HG02943 (cell line): ENCODE results near the gene ACAD11.

Experiments
- ATAC-seq: cut with Tn5 transposase; IDR thresholded peaks from one replicate; pipeline ENCODE4 v1.9.1; 2021; ENCODE audit warnings: mild to moderate bottlenecking, low read depth, moderate library complexity; ENCODE audit not compliant: unreplicated experiment

ACAD11 gene

GRCh38 chr3:132521901-132522300, 137.7 kb downstream of the ACAD11 start:
- no peak for ATAC-seq

GRCh38 chr3:132519914-132520313, 139.7 kb downstream of the ACAD11 start:
- ATAC-seq, result no peak

GRCh38 chr3:132517311-132517710, 142.3 kb downstream of the ACAD11 start:
- no peak for ATAC-seq

- ATAC-seq, result no peak
Observed at GRCh38 chr3:132513057-132513456, 146.6 kb downstream of the ACAD11 start.

- ATAC-seq, result no peak
Observed at GRCh38 chr3:132509506-132509905, 150.1 kb downstream of the ACAD11 start.

DNA sequence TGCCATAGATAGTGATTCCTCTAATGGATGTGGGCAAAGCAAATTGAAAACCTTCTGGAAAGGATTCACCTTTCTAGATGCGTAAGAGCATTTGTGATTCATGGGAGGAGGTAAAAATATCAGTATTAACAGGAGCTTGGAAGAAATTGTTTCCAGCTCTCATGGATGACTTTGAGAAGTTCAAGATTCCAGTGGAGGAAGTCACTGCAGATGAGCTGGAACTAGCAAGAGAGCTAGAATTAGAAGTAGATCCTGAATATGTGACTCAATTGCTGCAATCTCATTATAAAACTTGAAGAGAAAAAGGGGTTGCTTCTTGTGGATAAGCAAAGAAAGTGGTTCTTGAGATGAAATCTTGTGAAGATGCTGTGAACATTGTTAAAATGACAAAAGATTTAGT, 150.5 kb downstream of the ACAD11 start:
- ATAC-seq, result no peak
